ENCODE data around the gene AK4.

DNA sequence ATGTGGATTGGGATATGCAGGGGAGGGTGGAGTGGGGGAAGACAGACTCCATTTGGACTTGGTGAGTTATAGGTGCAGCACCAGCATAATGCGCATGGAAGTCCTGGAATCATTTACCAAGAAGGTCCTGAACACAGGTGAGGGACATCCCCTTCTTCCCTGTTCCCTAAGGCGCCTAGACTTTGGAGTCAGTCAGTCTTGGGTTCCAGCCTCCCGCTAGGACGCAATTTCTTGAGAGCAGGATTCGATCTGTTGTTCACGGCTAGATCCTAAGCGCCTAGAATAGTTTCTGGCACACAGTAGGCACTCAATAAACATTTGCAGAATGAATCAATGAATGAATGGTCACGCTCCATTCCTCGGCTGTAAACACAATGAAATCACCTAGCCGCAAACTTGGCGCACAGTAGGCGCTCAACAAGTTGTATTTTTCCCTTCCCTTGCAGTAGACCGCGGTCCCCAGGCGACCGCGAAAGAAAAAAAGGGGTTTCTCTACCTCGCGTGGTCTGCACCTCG lies 1.0 kb upstream of the AK4 start:
- TF ChIP-seq TAF1 (IDR thresholded peaks at IDR 0.05; ENCODE audit: borderline replicate concordance, low read depth, low read length) = no peak
- no peak for TF ChIP-seq POLR2A (IDR thresholded peaks at IDR 0.05; ENCODE audit: low read depth, low read length)
- no peak for TF ChIP-seq POLR2AphosphoS5 (IDR thresholded peaks at IDR 0.05; ENCODE audit: low read depth, low read length)
